IMR-90 (cell line): Measurements from ENCODE around the gene METTL14. TPM values are rescaled to one million over a fixed set of nuclear protein-coding genes. Genes with fewer than 3 reads are reported as not detected.

Experiments
- ATAC-seq: fragments of 200-7000 bp; cut with Tn5 transposase; 2 replicates; pipeline ENCODE4 v1.9.1; 2020; ENCODE audit warnings: low read depth, mild to moderate bottlenecking, moderate library complexity
- BruUV-seq: library from RNA; stranded (reverse); fragments of 400-500 nt; replicated peaks from 2 replicates; lab custom pipeline; 2021; lab: Mats Ljungman, UMichigan
- CTCF ChIA-PET: fragments of 300-600 bp; formaldehyde crosslinking; extraction: SDS; loops from one replicate; lab custom pipeline; 2021; ENCODE audit warnings: antibody characterized with exemption; lab: Yijun Ruan, JAX
- POLR2A ChIA-PET: fragments of 300-600 bp; sonication (Branson Sonifier 250); formaldehyde crosslinking; loops from one replicate; lab custom pipeline; 2022; ENCODE audit warnings: antibody characterized with exemption; ENCODE audit not compliant: unreplicated experiment; lab: Charles Lee
- DNase-seq: peaks from one replicate; pipeline ENCODE4 v3.0.0; 2013
- H2AFZ ChIP-seq: replicated peaks from 2 replicates; pipeline ENCODE3; 2013; ENCODE audit warnings: low read length, mild to moderate bottlenecking; ENCODE audit not compliant: poor library complexity
- H2AK5ac ChIP-seq: 2 replicates; pipeline ENCODE4 v1.6.1; 2013; ENCODE audit warnings: low read depth, low read length, inconsistent platforms
- H2AK9ac ChIP-seq: replicated peaks from 2 replicates; pipeline ENCODE3; 2013; ENCODE audit warnings: mild to moderate bottlenecking, low read depth, low read length, moderate library complexity; ENCODE audit not compliant: poor library complexity
- H2BK120ac ChIP-seq: 2 replicates; pipeline ENCODE4 v1.6.1; 2013; ENCODE audit warnings: low read depth, low read length, inconsistent platforms
- H2BK15ac ChIP-seq: 3 replicates; pipeline ENCODE4 v1.6.1; 2013; ENCODE audit warnings: low read depth, low read length, inconsistent platforms
- H2BK20ac ChIP-seq: 2 replicates; pipeline ENCODE4 v1.6.1; 2013; ENCODE audit warnings: low read depth, mild to moderate bottlenecking, inconsistent platforms, low read length, moderate library complexity
- H2BK5ac ChIP-seq: 2 replicates; pipeline ENCODE4 v1.6.1; 2013; ENCODE audit warnings: mild to moderate bottlenecking, low read depth, low read length, inconsistent platforms; ENCODE audit not compliant: poor library complexity, severe bottlenecking
- H3K14ac ChIP-seq: replicated peaks from 2 replicates; pipeline ENCODE4 v1.6.1; 2013; ENCODE audit warnings: low read depth, low read length, inconsistent platforms
- H3K18ac ChIP-seq: 2 replicates; pipeline ENCODE4 v1.6.1; 2013; ENCODE audit warnings: low read depth, low read length, control low read depth
- H3K23ac ChIP-seq: 2 replicates; pipeline ENCODE4 v1.6.1; 2013; ENCODE audit warnings: low read depth, low read length, inconsistent platforms
- H3K27ac ChIP-seq: 2 replicates; pipeline ENCODE4 v1.5.1; 2013; ENCODE audit warnings: mild to moderate bottlenecking, control low read depth, low read length; ENCODE audit not compliant: insufficient read depth
- H3K27me3 ChIP-seq: 2 replicates; pipeline ENCODE4 v1.6.1; 2013; ENCODE audit warnings: low read length; ENCODE audit not compliant: control insufficient read depth, insufficient read depth
- H3K36me3 ChIP-seq: 2 replicates; pipeline ENCODE4 v1.6.1; 2013; ENCODE audit warnings: low read length, mixed read lengths; ENCODE audit not compliant: control insufficient read depth, insufficient read depth
- H3K4ac ChIP-seq: 2 replicates; pipeline ENCODE4 v1.6.1; 2013; ENCODE audit warnings: low read depth, low read length, inconsistent platforms
- H3K4me1 ChIP-seq: 2 replicates; pipeline ENCODE4 v1.6.1; 2013; ENCODE audit warnings: low read length, mixed read lengths; ENCODE audit not compliant: control insufficient read depth, insufficient read depth
- H3K4me2 ChIP-seq: 2 replicates; pipeline ENCODE4 v1.6.1; 2013; ENCODE audit warnings: low read depth, mild to moderate bottlenecking, control low read depth, low read length, moderate library complexity
- H3K4me3 ChIP-seq: 2 replicates; pipeline ENCODE4 v1.5.1; 2013; ENCODE audit warnings: low read depth, mild to moderate bottlenecking, control low read depth, low read length, moderate library complexity; ENCODE audit not compliant: insufficient read depth
- H3K56ac ChIP-seq: 2 replicates; pipeline ENCODE4 v1.6.1; 2013; ENCODE audit warnings: low read length, inconsistent platforms; ENCODE audit not compliant: insufficient read depth; ENCODE audit errors: extremely low read depth
- H3K79me1 ChIP-seq, 2 experiments: 2 replicates each; pipeline ENCODE4 v1.6.1; 2013; ENCODE audit warnings: low read length in 2 of 2, inconsistent platforms in 1 of 2, low read depth in 1 of 2
- H3K9ac ChIP-seq: 2 replicates; pipeline ENCODE4 v1.6.1; 2013; ENCODE audit warnings: low read depth, low read length, control low read depth
- H3K9me1 ChIP-seq: 2 replicates; pipeline ENCODE4 v1.6.1; 2013; ENCODE audit warnings: low read length, inconsistent platforms; ENCODE audit not compliant: insufficient read depth
- H3K9me3 ChIP-seq: 2 replicates; pipeline ENCODE4 v1.6.1; 2013; ENCODE audit warnings: low read length; ENCODE audit not compliant: control insufficient read depth, insufficient read depth
- H4K20me1 ChIP-seq: 2 replicates; pipeline ENCODE4 v1.6.1; 2013; ENCODE audit warnings: low read length, inconsistent platforms; ENCODE audit not compliant: insufficient read depth
- H4K5ac ChIP-seq: 2 replicates; pipeline ENCODE4 v1.6.1; 2013; ENCODE audit warnings: mild to moderate bottlenecking, low read depth, low read length, control low read depth
- H4K8ac ChIP-seq, 2 experiments: 2 replicates each; pipeline ENCODE4 v1.6.1; 2013; ENCODE audit warnings: low read depth in 2 of 2, low read length in 2 of 2, control low read depth in 1 of 2, inconsistent platforms in 1 of 2
- H4K91ac ChIP-seq: 2 replicates; pipeline ENCODE4 v1.6.1; 2013; ENCODE audit warnings: low read depth, low read length, inconsistent platforms; ENCODE audit not compliant: insufficient read depth
- BHLHE40 ChIP-seq: fragments of 150-350 bp; IDR thresholded peaks from 2 replicates; pipeline ENCODE4 v1.6.1; 2016; ENCODE audit warnings: mild to moderate bottlenecking, low read depth, low read length
- CEBPB ChIP-seq: IDR thresholded peaks from 2 replicates; pipeline ENCODE4 v1.6.1; 2012; ENCODE audit warnings: low read depth, low read length, improper control_type of control experiment
- CHD1 ChIP-seq: IDR thresholded peaks from 2 replicates; pipeline ENCODE4 v1.6.1; 2012; ENCODE audit warnings: low read depth, low read length, improper control_type of control experiment
- CTCF ChIP-seq: conservative IDR thresholded peaks from 2 replicates; pipeline ENCODE4 v1.5.1; 2012; ENCODE audit warnings: mild to moderate bottlenecking, low read depth, low read length, improper control_type of control experiment
- ELK1 ChIP-seq: fragments of 150-350 bp; IDR thresholded peaks from 2 replicates; pipeline ENCODE4 v1.6.1; 2016; ENCODE audit warnings: low read depth, mild to moderate bottlenecking, low read length, moderate library complexity, borderline replicate concordance
- FOS ChIP-seq: fragments of 150-350 bp; IDR thresholded peaks from 2 replicates; pipeline ENCODE4 v1.6.1; 2016; ENCODE audit warnings: low read depth, low read length
- MAZ ChIP-seq: IDR thresholded peaks from 2 replicates; pipeline ENCODE4 v1.6.1; 2012; ENCODE audit warnings: low read depth, mild to moderate bottlenecking, low read length, improper control_type of control experiment, moderate library complexity, borderline replicate concordance
- MXI1 ChIP-seq: IDR thresholded peaks from 2 replicates; pipeline ENCODE4 v1.6.1; 2012; ENCODE audit warnings: low read depth, mild to moderate bottlenecking, low read length, moderate library complexity, borderline replicate concordance
- NFE2L2 ChIP-seq: fragments of 150-350 bp; IDR thresholded peaks from 2 replicates; pipeline ENCODE4 v1.6.1; 2016; ENCODE audit warnings: low read depth, mild to moderate bottlenecking, low read length
- POLR2A ChIP-seq: IDR thresholded peaks from 2 replicates; pipeline ENCODE4 v1.6.1; 2012; ENCODE audit warnings: mild to moderate bottlenecking, low read depth, low read length
- RCOR1 ChIP-seq: IDR thresholded peaks from 2 replicates; pipeline ENCODE4 v1.6.1; 2012; ENCODE audit warnings: mild to moderate bottlenecking, low read length, improper control_type of control experiment; ENCODE audit not compliant: insufficient replicate concordance
- RFX5 ChIP-seq: IDR thresholded peaks from 2 replicates; pipeline ENCODE4 v1.8.0; 2012; ENCODE audit warnings: low read depth, mild to moderate bottlenecking, low read length, moderate library complexity
- SMC3 ChIP-seq: fragments of 150-350 bp; IDR thresholded peaks from 2 replicates; pipeline ENCODE4 v1.6.1; 2016; ENCODE audit warnings: low read depth, mild to moderate bottlenecking, antibody characterized with exemption, low read length, moderate library complexity
- USF2 ChIP-seq: fragments of 150-350 bp; IDR thresholded peaks from 2 replicates; pipeline ENCODE4 v1.6.1; 2017; ENCODE audit warnings: mild to moderate bottlenecking, antibody characterized with exemption, low read length, low read depth
- WGBS, 2 experiments: methylation state at CpG; one replicate each; pipeline versions ENCODE4 v1.1.5 to v1.1.7; 2013; ENCODE audit warnings: missing lambda C conversion rate in 2 of 2; ENCODE audit not compliant: insufficient read length in 1 of 2; ENCODE audit errors: extremely low coverage in 2 of 2; 5-methylcytosine and 5-hydroxymethylcytosine counted together
- dilution Hi-C: fragments of 300-500 bp; cut with HindIII; formaldehyde crosslinking; loops from one replicate; pipeline ENCODE4 v1.14.3; 2018; ENCODE audit warnings: low sequenced_read_pairs; ENCODE audit not compliant: unreplicated experiment
- in situ Hi-C: fragments of 300-500 bp; cut with MboI; formaldehyde crosslinking; loops from 3 replicates; pipeline ENCODE4 v1.14.3; 2019; ENCODE audit warnings: low sequenced_read_pairs, inconsistent platforms, mixed read lengths
- intact Hi-C: fragments of 100-400 bp; cut with micrococcal nuclease; formaldehyde crosslinking; loops from 2 replicates; pipeline ENCODE4 v1.10.0; 2022
- polyA plus RNA-seq, 3 experiments: library from polyadenylated mRNA; depleted of rRNA; stranded (reverse); fragments of >200 nt; gene quantifications; 2 replicates each; pipeline ENCODE4 v1.2.3, GENCODE V29; 2012; ENCODE audit warnings: low replicate concordance in 1 of 3
- total RNA-seq: library from RNA; depleted of rRNA; stranded (reverse); fragments of >200 nt; gene quantifications from 2 replicates; pipeline ENCODE4 v1.2.3, GENCODE V29; 2012

The METTL14 gene
- total and polyA plus RNA-seq, 2 of the 4 experiments (the other 2 are of a cell fraction): 5.0 to 9.3 TPM

- no peak overlapping the region for H2BK15ac ChIP-seq
- H4K20me1 ChIP-seq: peaks cover 17% of the 10 kb centered on the region; the same call in 1 of the 2 replicates
- ChIA-PET POLR2A (no interaction called here), CTCF (interaction anchor here (0.6 kb wide), 1 partner anchor 1314 kb away, joined by 3 read pairs; no protein-coding TSS in a partner anchor)
- peak overlapping the region; percentile 75 for H2BK5ac ChIP-seq
- no peaks in the 10 kb centered on the region for H3K9me3 ChIP-seq
- H3K27me3 ChIP-seq: no peaks in the 10 kb centered on the region
- H3K36me3 ChIP-seq: peaks cover 36% of the 10 kb centered on the region
- ATAC-seq (0 out of 2 replicates have a peak, but pooled peaks have one; percentile 9), DNase-seq (peak; percentile 55)
- intact Hi-C loops (loop anchor here (1.0 kb wide), 1 partner anchor 10 kb away; no protein-coding TSS in a partner anchor), dilution Hi-C loops (no loop called here), in situ Hi-C loops (no loop called here)
- no peak overlapping the region for H2AFZ ChIP-seq
- H3K4me3 ChIP-seq: no peak overlapping the region
- no peak overlapping the region for H3K56ac ChIP-seq
- H4K8ac ChIP-seq: peak overlapping the region in 1 of 2 experiments; percentile 68; a peak in 1 of 4 replicates
- H3K79me1 ChIP-seq: peaks cover 22 to 52% of the 10 kb centered on the region in 2 experiments
- no CpG with 5 or more reads among the region's 2 CpGs for WGBS, 2 experiments
- H4K91ac ChIP-seq: peak overlapping the region; percentile 38; the same call in 1 of the 2 replicates
- H3K4me2 ChIP-seq: no peak overlapping the region
- no peak overlapping the region for H2AK5ac ChIP-seq
- no TSS peak for BruUV-seq
- peak overlapping the region; percentile 24; the same call in 1 of the 2 replicates for H3K4ac ChIP-seq
- peak overlapping the region; percentile 25; the same call in 1 of the 2 replicates for H3K27ac ChIP-seq
- no peak overlapping the region for H3K9ac ChIP-seq
- peaks cover 11% of the 10 kb centered on the region for H3K4me1 ChIP-seq
- peak overlapping the region; percentile 50; the same call in 1 of the 2 replicates for H3K18ac ChIP-seq
- no peak overlapping the region for H2BK120ac ChIP-seq
- no peak overlapping the region for H3K14ac ChIP-seq
- H2AK9ac ChIP-seq: no peak overlapping the region
- H3K9me1 ChIP-seq: peaks cover 11% of the 10 kb centered on the region
- no peak overlapping the region for H2BK20ac ChIP-seq
- peak overlapping the region; percentile 38; the same call in 1 of the 2 replicates for H4K5ac ChIP-seq
- no peak overlapping the region for H3K23ac ChIP-seq
- TF ChIP-seq CTCF (no peak), RFX5 (no peak), MAZ (no peak), CHD1 (no peak), MXI1 (no peak), POLR2A (no peak), FOS (no peak), RCOR1 (no peak), BHLHE40 (no peak), USF2 (no peak), CEBPB (no peak), NFE2L2 (no peak), ELK1 (no peak), SMC3 (no peak)
Observed at GRCh38 chr4:118751629-118752323, 66.6 kb downstream of the METTL14 start.
